Natural killer cell (primary cell): Measurements from ENCODE around the gene MATK. TPM values are rescaled to one million over a fixed set of nuclear protein-coding genes. Genes with fewer than 3 reads are reported as not detected.
A peak's percentile ranks its signal among the peaks of the same experiment; 100 is the strongest.

Source experiments
- ATAC-seq, 3 donors: fragments of 150-1000 bp in 2 of 3; fragments of 200-7000 bp in 1 of 3; cut with Tn5 transposase; 1 replicate in 1 of 3; 2 replicates in 2 of 3; pipeline ENCODE4 v1.10.0; 2021; ENCODE audit warnings: mild to moderate bottlenecking in 2 of 3, moderate library complexity in 2 of 3
- DNase-seq, 2 donors: peaks; one replicate each; pipeline versions ENCODE4 v3.0.0 to v3.0.0-alpha.2; 2013 to 2021; ENCODE audit warnings: mixed read lengths in 1 of 2
- H3K27ac ChIP-seq: one replicate; pipeline ENCODE4 v1.5.1; 2013; ENCODE audit warnings: mild to moderate bottlenecking, low read length
- H3K27me3 ChIP-seq: one replicate; pipeline ENCODE4 v1.6.1; 2013; ENCODE audit warnings: low read length; ENCODE audit not compliant: control insufficient read depth, insufficient read depth
- H3K36me3 ChIP-seq: one replicate; pipeline ENCODE4 v1.6.1; 2013; ENCODE audit warnings: low read length; ENCODE audit not compliant: control insufficient read depth, insufficient read depth
- H3K4me1 ChIP-seq: one replicate; pipeline ENCODE4 v1.6.1; 2013; ENCODE audit warnings: low read length; ENCODE audit not compliant: control insufficient read depth, insufficient read depth
- H3K4me3 ChIP-seq: one replicate; pipeline ENCODE4 v1.5.1; 2013; ENCODE audit warnings: low read length
- H3K9me3 ChIP-seq: one replicate; pipeline ENCODE4 v1.6.1; 2013; ENCODE audit warnings: low read length; ENCODE audit not compliant: control insufficient read depth, insufficient read depth
- H3K27ac Mint-ChIP-seq, 2 donors: one replicate each; pipeline ENCODE4 v1.8.0; 2022; ENCODE audit warnings: mild to moderate bottlenecking in 2 of 2, mixed read lengths in 2 of 2, moderate library complexity in 1 of 2
- H3K27me3 Mint-ChIP-seq, 2 donors: one replicate each; pipeline ENCODE4 v1.8.0; 2022; ENCODE audit warnings: low read depth in 2 of 2, mixed read lengths in 2 of 2
- H3K36me3 Mint-ChIP-seq: one replicate; pipeline ENCODE4 v1.8.0; 2022; ENCODE audit warnings: mixed read lengths
- H3K4me1 Mint-ChIP-seq, 2 donors: one replicate each; pipeline ENCODE4 v1.8.0; 2022; ENCODE audit warnings: mixed read lengths in 2 of 2
- H3K4me3 Mint-ChIP-seq: one replicate; pipeline ENCODE4 v1.8.0; 2022; ENCODE audit warnings: mild to moderate bottlenecking, moderate library complexity, mixed read lengths
- H3K9me3 Mint-ChIP-seq, 2 donors: one replicate each; pipeline ENCODE4 v1.8.0; 2022; ENCODE audit warnings: mixed read lengths in 2 of 2
- WGBS: methylation state at CpG from one replicate; pipeline ENCODE4 v1.1.7; 2013; ENCODE audit warnings: missing lambda C conversion rate; ENCODE audit not compliant: insufficient coverage; 5-methylcytosine and 5-hydroxymethylcytosine counted together
- intact Hi-C: fragments of 100-400 bp; cut with micrococcal nuclease; formaldehyde crosslinking; loops from one replicate; pipeline ENCODE4 v1.14.2; 2022
- total RNA-seq, 4 donors: library from RNA; stranded (reverse); fragments of 120-200 nt in 1 of 4; gene quantifications; one replicate each; pipeline versions ENCODE4 v1.2.3 to v1.2.4, GENCODE V29; 2013 to 2022
- TF ChIP-seq, protein P1 (sequence below): fragments of 200-600 bp; IDR thresholded peaks from one replicate; pipeline ENCODE4 v1.8.0; 2022; ENCODE audit warnings: antibody characterized with exemption

MATK gene
- total RNA-seq, 3 donors from 2014 or later (not counting 1 experiment from before 2014, with no cell fraction given) = 269 to 353 (median 317) TPM

DNA sequence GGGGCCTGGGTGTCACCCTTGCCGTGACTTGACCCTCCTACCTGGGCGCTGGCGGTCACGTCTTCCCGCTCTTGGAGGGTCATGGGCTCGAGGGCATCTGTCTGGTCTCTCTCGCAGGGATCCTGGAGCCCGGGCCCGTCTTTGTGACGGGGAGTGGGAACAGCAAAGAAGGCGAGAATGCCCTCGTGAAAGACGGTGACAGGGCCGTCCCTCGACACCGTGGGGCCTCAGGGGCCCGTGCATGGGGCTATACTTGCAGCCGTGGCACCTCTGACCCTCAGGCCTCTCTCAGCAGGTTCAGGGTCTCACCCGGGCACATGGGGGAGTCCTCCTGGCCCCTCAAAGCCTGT is 20.9 kb upstream of the MATK start:
- TF ChIP-seq, protein P1, sequence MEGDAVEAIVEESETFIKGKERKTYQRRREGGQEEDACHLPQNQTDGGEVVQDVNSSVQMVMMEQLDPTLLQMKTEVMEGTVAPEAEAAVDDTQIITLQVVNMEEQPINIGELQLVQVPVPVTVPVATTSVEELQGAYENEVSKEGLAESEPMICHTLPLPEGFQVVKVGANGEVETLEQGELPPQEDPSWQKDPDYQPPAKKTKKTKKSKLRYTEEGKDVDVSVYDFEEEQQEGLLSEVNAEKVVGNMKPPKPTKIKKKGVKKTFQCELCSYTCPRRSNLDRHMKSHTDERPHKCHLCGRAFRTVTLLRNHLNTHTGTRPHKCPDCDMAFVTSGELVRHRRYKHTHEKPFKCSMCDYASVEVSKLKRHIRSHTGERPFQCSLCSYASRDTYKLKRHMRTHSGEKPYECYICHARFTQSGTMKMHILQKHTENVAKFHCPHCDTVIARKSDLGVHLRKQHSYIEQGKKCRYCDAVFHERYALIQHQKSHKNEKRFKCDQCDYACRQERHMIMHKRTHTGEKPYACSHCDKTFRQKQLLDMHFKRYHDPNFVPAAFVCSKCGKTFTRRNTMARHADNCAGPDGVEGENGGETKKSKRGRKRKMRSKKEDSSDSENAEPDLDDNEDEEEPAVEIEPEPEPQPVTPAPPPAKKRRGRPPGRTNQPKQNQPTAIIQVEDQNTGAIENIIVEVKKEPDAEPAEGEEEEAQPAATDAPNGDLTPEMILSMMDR = no peak
- Histone ChIP-seq H3K27me3 (no peaks in the 10 kb centered on the region), H3K9me3 (no peaks in the 10 kb centered on the region), H3K27ac (peak overlapping the region; percentile 81), H3K4me1 (peaks cover 96% of the 10 kb centered on the region), H3K36me3 (no peaks in the 10 kb centered on the region), H3K4me3 (no peak overlapping the region)
- peak overlapping the region in 1 of 2 donors; percentile 91 for H3K27ac Mint-ChIP-seq
- peaks cover 27 to 61% of the 10 kb centered on the region in 2 donors for H3K4me1 Mint-ChIP-seq
- DNase-seq (no peak), ATAC-seq (no peak)
- 79% methylated on average over 19 of the region's 19 CpGs for WGBS
- intact Hi-C loops = no loop called here
- no peaks in the 10 kb centered on the region for H3K9me3 Mint-ChIP-seq
- no peaks in the 10 kb centered on the region for H3K27me3 Mint-ChIP-seq
- no peak overlapping the region for H3K4me3 Mint-ChIP-seq
- no peaks in the 10 kb centered on the region for H3K36me3 Mint-ChIP-seq

DNA sequence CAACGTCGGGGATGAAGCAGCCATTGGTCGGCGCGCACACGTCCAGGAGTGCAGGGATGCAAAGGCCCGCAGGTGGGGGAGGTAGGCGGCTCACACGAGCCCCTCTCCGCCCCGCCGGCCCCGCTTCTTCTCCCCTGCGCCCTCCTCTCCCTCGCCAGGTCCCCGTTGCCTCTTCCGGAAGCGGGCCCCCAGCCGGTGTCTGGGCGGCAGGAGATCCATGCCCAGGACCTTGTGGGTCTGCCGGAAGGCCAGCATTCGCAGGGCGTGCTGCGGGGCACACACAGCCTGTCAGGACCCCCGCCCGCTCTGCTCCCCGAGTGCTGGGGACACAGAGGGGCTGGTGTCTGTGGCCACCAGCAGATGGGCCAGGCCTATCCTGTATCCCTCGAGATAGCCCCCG is 19.7 kb upstream of the MATK start:
- H3K27me3 ChIP-seq = no peaks in the 10 kb centered on the region
- H3K9me3 Mint-ChIP-seq = no peaks in the 10 kb centered on the region
- peaks cover 96% of the 10 kb centered on the region for H3K4me1 ChIP-seq
- peaks cover 26 to 68% of the 10 kb centered on the region in 2 donors for H3K4me1 Mint-ChIP-seq
- WGBS = 94% methylated on average over 29 of the region's 29 CpGs
- H3K4me3 Mint-ChIP-seq = no peak overlapping the region
- peak overlapping the region in 1 of 2 donors; percentile 91 for H3K27ac Mint-ChIP-seq
- no peaks in the 10 kb centered on the region for H3K27me3 Mint-ChIP-seq
- H3K9me3 ChIP-seq = no peaks in the 10 kb centered on the region
- peak overlapping the region; percentile 81 for H3K27ac ChIP-seq
- ATAC-seq (no peak), DNase-seq (no peak)
- intact Hi-C loops = no loop called here
- TF ChIP-seq, protein P1 = no peak
- H3K4me3 ChIP-seq = no peak overlapping the region
- H3K36me3 Mint-ChIP-seq = no peaks in the 10 kb centered on the region
- no peaks in the 10 kb centered on the region for H3K36me3 ChIP-seq

DNA sequence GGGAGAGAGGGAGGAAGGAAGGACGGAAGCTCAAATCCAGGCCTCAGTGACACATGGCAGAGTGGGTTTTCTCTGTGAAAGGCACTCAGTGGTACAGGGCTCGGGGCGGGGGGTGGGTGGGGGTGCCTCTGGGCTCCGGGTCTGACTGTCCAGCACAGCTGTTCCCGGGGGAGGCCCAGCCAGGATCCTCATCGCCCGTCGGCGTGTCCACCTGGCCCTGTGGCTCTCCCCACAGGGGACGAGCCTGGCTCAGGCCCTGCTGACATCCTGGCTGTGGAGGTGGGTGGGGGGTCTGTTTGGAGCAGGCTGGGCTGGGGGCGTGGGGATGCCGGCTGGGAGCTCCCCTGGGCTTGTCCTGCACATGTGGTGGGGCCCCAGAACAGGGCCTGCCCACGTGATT is 18.2 kb upstream of the MATK start:
- 95% methylated on average over 13 of the region's 13 CpGs for WGBS
- peak overlapping the region; percentile 27 for H3K27ac ChIP-seq
- H3K27me3 ChIP-seq = no peaks in the 10 kb centered on the region
- TF ChIP-seq, protein P1 = no peak
- H3K4me1 ChIP-seq = peaks cover 96% of the 10 kb centered on the region
- intact Hi-C loops = no loop called here
- DNase-seq = no peak
- Mint-ChIP-seq H3K4me1 (peaks cover 32 to 73% of the 10 kb centered on the region in 2 donors), H3K9me3 (no peaks in the 10 kb centered on the region), H3K36me3 (no peaks in the 10 kb centered on the region), H3K27me3 (no peaks in the 10 kb centered on the region), H3K27ac (peak overlapping the region; percentile 44 to 68), H3K4me3 (no peak overlapping the region)
- no peak for ATAC-seq
- no peaks in the 10 kb centered on the region for H3K9me3 ChIP-seq
- no peaks in the 10 kb centered on the region for H3K36me3 ChIP-seq
- no peak overlapping the region for H3K4me3 ChIP-seq

DNA sequence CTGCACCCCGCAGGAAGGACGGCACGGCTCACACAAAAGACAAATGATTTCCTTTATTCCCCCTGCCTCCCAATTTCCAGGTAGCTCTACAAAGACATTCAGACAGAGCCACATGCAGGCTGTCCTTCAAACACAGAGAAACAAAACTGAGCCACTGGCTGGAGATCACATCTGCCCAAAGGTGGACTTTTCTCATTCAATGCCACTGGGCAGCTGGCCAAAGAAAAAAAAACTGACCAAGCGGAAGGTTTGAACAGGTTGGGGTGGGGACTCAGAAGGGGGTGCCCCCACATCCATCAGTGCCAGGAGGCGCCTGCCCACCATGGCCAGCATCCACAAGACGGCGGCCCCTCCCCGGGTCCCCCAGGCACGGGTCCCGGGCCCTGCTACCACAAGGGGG is 17.8 kb upstream of the MATK start:
- peaks cover 96% of the 10 kb centered on the region for H3K4me1 ChIP-seq
- peaks cover 36 to 74% of the 10 kb centered on the region in 2 donors for H3K4me1 Mint-ChIP-seq
- no peaks in the 10 kb centered on the region for H3K27me3 Mint-ChIP-seq
- ATAC-seq = no peak
- no peaks in the 10 kb centered on the region for H3K36me3 Mint-ChIP-seq
- TF ChIP-seq, protein P1 = no peak
- H3K9me3 ChIP-seq = no peaks in the 10 kb centered on the region
- no peaks in the 10 kb centered on the region for H3K36me3 ChIP-seq
- no peaks in the 10 kb centered on the region for H3K27me3 ChIP-seq
- 95% methylated on average over 10 of the region's 10 CpGs for WGBS
- intact Hi-C loops = no loop called here
- no peak overlapping the region for H3K4me3 ChIP-seq
- no peaks in the 10 kb centered on the region for H3K9me3 Mint-ChIP-seq
- no peak for DNase-seq
- no peak overlapping the region for H3K27ac ChIP-seq
- peak overlapping the region; percentile 65 for H3K4me3 Mint-ChIP-seq
- peak overlapping the region; percentile 44 to 68 for H3K27ac Mint-ChIP-seq
